GM23338 (cell line): ENCODE measurements around the gene CLK3. TPM values are rescaled to one million over a fixed set of nuclear protein-coding genes. Genes with fewer than 3 reads are reported as not detected.

Experiments used
- ATAC-seq: fragments of 200-7000 bp; cut with Tn5 transposase; 3 replicates; pipeline ENCODE4 v1.9.1; 2020
- DNase-seq: peaks from one replicate; pipeline ENCODE4 v3.0.0-alpha.2; 2015; ENCODE audit warnings: low spot score
- H2AFZ ChIP-seq: fragments of 200-600 bp; sonication (generic); 2 replicates; pipeline ENCODE4 v1.8.0; 2016; ENCODE audit warnings: antibody characterized with exemption, mild to moderate bottlenecking, moderate library complexity
- H3F3A ChIP-seq: fragments of 200-600 bp; sonication (generic); replicated peaks from 2 replicates; pipeline ENCODE4 v1.8.0; 2017; ENCODE audit warnings: antibody characterized with exemption, mixed run types, low read depth
- H3K27ac ChIP-seq: fragments of 200-600 bp; sonication (generic); 2 replicates; pipeline ENCODE4 v1.6.1; 2016; ENCODE audit warnings: low read depth
- H3K27me3 ChIP-seq: fragments of 200-600 bp; sonication (generic); 2 replicates; pipeline ENCODE4 v1.8.0; 2016; ENCODE audit warnings: mild to moderate bottlenecking, mixed run types, moderate library complexity; ENCODE audit not compliant: insufficient read depth
- H3K36me3 ChIP-seq: fragments of 200-600 bp; sonication (generic); 2 replicates; pipeline ENCODE4 v1.8.0; 2016; ENCODE audit warnings: mild to moderate bottlenecking; ENCODE audit not compliant: insufficient read depth
- H3K4me1 ChIP-seq: fragments of 200-600 bp; sonication (generic); 2 replicates; pipeline ENCODE4 v1.8.0; 2016; ENCODE audit warnings: mild to moderate bottlenecking, moderate library complexity; ENCODE audit not compliant: insufficient read depth
- H3K4me2 ChIP-seq: fragments of 200-600 bp; sonication (generic); 2 replicates; pipeline ENCODE4 v1.7.1; 2017; ENCODE audit warnings: mixed run types
- H3K4me3 ChIP-seq: fragments of 200-600 bp; sonication (generic); 2 replicates; pipeline ENCODE4 v1.6.1; 2016; ENCODE audit warnings: mixed run types
- H3K79me2 ChIP-seq: fragments of 200-600 bp; sonication (generic); replicated peaks from 2 replicates; pipeline ENCODE4 v1.8.0; 2017; ENCODE audit warnings: mild to moderate bottlenecking; ENCODE audit not compliant: insufficient read depth
- H3K9me2 ChIP-seq: fragments of 200-600 bp; sonication (generic); 2 replicates; pipeline ENCODE4 v1.8.0; 2017; ENCODE audit not compliant: insufficient read depth
- H4K20me1 ChIP-seq: fragments of 200-600 bp; sonication (generic); replicated peaks from 2 replicates; pipeline ENCODE4 v1.8.0; 2017; ENCODE audit warnings: mild to moderate bottlenecking; ENCODE audit not compliant: insufficient read depth
- H3K27ac Mint-ChIP-seq: 2 replicates; pipeline ENCODE4 v1.8.0; 2020; ENCODE audit warnings: inconsistent platforms, mild to moderate bottlenecking, moderate library complexity, mixed read lengths
- H3K27me3 Mint-ChIP-seq: 3 replicates; pipeline ENCODE4 v1.8.0; 2022; ENCODE audit warnings: low read depth, mild to moderate bottlenecking, moderate library complexity, mixed read lengths, inconsistent platforms; ENCODE audit not compliant: insufficient read depth, poor library complexity
- H3K36me3 Mint-ChIP-seq: 3 replicates; pipeline ENCODE4 v1.8.0; 2021; ENCODE audit warnings: low read depth, mild to moderate bottlenecking, inconsistent platforms, moderate library complexity, mixed read lengths
- H3K4me1 Mint-ChIP-seq: 3 replicates; pipeline ENCODE4 v1.8.0; 2020; ENCODE audit warnings: mild to moderate bottlenecking, inconsistent platforms, mixed read lengths
- H3K4me3 Mint-ChIP-seq: 3 replicates; pipeline ENCODE4 v1.8.0; 2021; ENCODE audit warnings: moderate library complexity, mild to moderate bottlenecking, inconsistent platforms, mixed read lengths
- H3K9me3 Mint-ChIP-seq: 3 replicates; pipeline ENCODE4 v1.8.0; 2020; ENCODE audit warnings: moderate library complexity, mild to moderate bottlenecking, inconsistent platforms, mixed read lengths
- EZH2phosphoT487 ChIP-seq: fragments of 200-600 bp; sonication (generic); IDR thresholded peaks from one replicate; pipeline ENCODE4 v1.8.1; 2018; ENCODE audit warnings: antibody characterized with exemption; ENCODE audit not compliant: unreplicated experiment
- NANOG ChIP-seq: IDR thresholded peaks from 2 replicates; pipeline ENCODE4 v1.6.1; 2016; ENCODE audit warnings: antibody characterized with exemption, borderline replicate concordance
- ZNF114 ChIP-seq: fragments of 250-450 bp; sonication (Bioruptor Pico); IDR thresholded peaks from 2 replicates; pipeline ENCODE4 v1.5.0; 2020; ENCODE audit warnings: mild to moderate bottlenecking, moderate library complexity
- ZNF331 ChIP-seq: fragments of 250-450 bp; sonication (Bioruptor Pico); IDR thresholded peaks from 2 replicates; pipeline ENCODE4 v1.5.0; 2020; ENCODE audit warnings: low read depth, mild to moderate bottlenecking, moderate library complexity
- ZNF462 ChIP-seq: fragments of 250-450 bp; sonication (Bioruptor Pico); IDR thresholded peaks from 2 replicates; pipeline ENCODE4 v1.5.0; 2020; ENCODE audit warnings: mild to moderate bottlenecking, moderate library complexity
- polyA plus RNA-seq: library from polyadenylated mRNA; unstranded; fragments of >200 nt; fragmentation: Nextera tagmentation; extraction: Ambion mirVana; gene quantifications from 2 replicates; pipeline ENCODE4 v1.2.1, GENCODE V29; 2016
- total RNA-seq: library from RNA; depleted of rRNA; stranded (reverse); fragments of >200 nt; shearing (Covaris generic); gene quantifications from 2 replicates; pipeline ENCODE4 v1.2.3, GENCODE V29; 2014

Gene CLK3
- total and polyA plus RNA-seq, 2 experiments from 2014 or later: 40.7 to 67.7 TPM

GRCh38 chr15:74584779-74585178 lies 30.9 kb upstream of the CLK3 start:
- H3K4me1 Mint-ChIP-seq: peaks cover 28% of the 10 kb centered on the region
- H3K36me3 Mint-ChIP-seq: peaks cover 43% of the 10 kb centered on the region
- H3K36me3 ChIP-seq: peaks cover 10% of the 10 kb centered on the region; the same call in 1 of the 2 replicates

More at GRCh38 chr15:74584779-74585178, 30.9 kb upstream of the CLK3 start:
- peaks cover 44% of the 10 kb centered on the region for H4K20me1 ChIP-seq
- H3K4me1 ChIP-seq: peaks cover 16% of the 10 kb centered on the region
- 0 out of 2 replicates have a peak, but pooled peaks cover 8% of the 10 kb centered on the region for H3F3A ChIP-seq
- no peaks in the 10 kb centered on the region for H3K27me3 ChIP-seq
- ATAC-seq (no peak), DNase-seq (no peak)
- no peak overlapping the region for H3K4me3 ChIP-seq
- no peak overlapping the region; the same call in 1 of the 2 replicates for H3K27ac ChIP-seq
- H3K4me2 ChIP-seq: no peak overlapping the region
- no peak overlapping the region for H3K27ac Mint-ChIP-seq
- H3K79me2 ChIP-seq: peaks cover 31% of the 10 kb centered on the region
- H2AFZ ChIP-seq: no peak overlapping the region
- H3K4me3 Mint-ChIP-seq: no peak overlapping the region
- TF ChIP-seq ZNF462 (no peak), ZNF331 (CRISPR knock-in tag) (no peak), EZH2phosphoT487 (no peak), NANOG (no peak), ZNF114 (CRISPR knock-in tag) (no peak)
- peaks cover 6% of the 10 kb centered on the region for H3K27me3 Mint-ChIP-seq
- no peaks in the 10 kb centered on the region for H3K9me3 Mint-ChIP-seq
- no peaks in the 10 kb centered on the region for H3K9me2 ChIP-seq
